Bone marrow (tissue), 2 donors: ENCODE measurements around the gene PIEZO1.

Experiments used
- DNase-seq, 2 donors: peaks; one replicate each; lab custom pipeline; 2025; lab: John Stamatoyannopoulos, UW

PIEZO1 gene

GRCh38 chr16:88754109-88754911 is 30.7 kb downstream of the PIEZO1 start:
- DNase-seq = no peak

GRCh38 chr16:88753602-88754001 is 31.4 kb downstream of the PIEZO1 start:
- DNase-seq = no peak

- DNase-seq = no peak
Observed at GRCh38 chr16:88753191-88753590, 31.8 kb downstream of the PIEZO1 start.

- DNase-seq = no peak
Observed at GRCh38 chr16:88752386-88753002, 32.5 kb downstream of the PIEZO1 start.

GRCh38 chr16:88750854-88751253 is 34.2 kb downstream of the PIEZO1 start:
- no peak for DNase-seq

- no peak for DNase-seq
Observed at GRCh38 chr16:88749358-88749757, 35.7 kb downstream of the PIEZO1 start.

GRCh38 chr16:88748364-88748763 is 36.7 kb downstream of the PIEZO1 start:
- no peak for DNase-seq

GRCh38 chr16:88747588-88748301 is 37.3 kb downstream of the PIEZO1 start:
- peak; percentile 11 to 74 for DNase-seq

- DNase-seq = no peak
Observed at GRCh38 chr16:88746506-88746905, 38.5 kb downstream of the PIEZO1 start.

GRCh38 chr16:88744577-88745521 is 40.2 kb downstream of the PIEZO1 start:
- no peak for DNase-seq

GRCh38 chr16:88743693-88744576 is 41.1 kb downstream of the PIEZO1 start:
- peak; percentile 8 to 27 for DNase-seq

- no peak for DNase-seq
Observed at GRCh38 chr16:88742896-88743605, 42.0 kb downstream of the PIEZO1 start.

GRCh38 chr16:88741368-88741767 is 43.7 kb downstream of the PIEZO1 start:
- no peak for DNase-seq

- no peak for DNase-seq
Observed at GRCh38 chr16:88740727-88741055, 44.3 kb downstream of the PIEZO1 start.

GRCh38 chr16:88739977-88740726 is 44.9 kb downstream of the PIEZO1 start:
- no peak for DNase-seq

- DNase-seq = no peak
Observed at GRCh38 chr16:88739139-88739976, 45.7 kb downstream of the PIEZO1 start.

- no peak for DNase-seq
Observed at GRCh38 chr16:88738151-88739084, 46.6 kb downstream of the PIEZO1 start.
